Measurements from ENCODE around the gene ST3GAL4. TPM values are rescaled to one million over a fixed set of nuclear protein-coding genes. Genes with fewer than 3 reads are reported as not detected.

The ST3GAL4 gene
- total RNA-seq, 1 experiment from 2014 or later = 13.1 TPM

DNA sequence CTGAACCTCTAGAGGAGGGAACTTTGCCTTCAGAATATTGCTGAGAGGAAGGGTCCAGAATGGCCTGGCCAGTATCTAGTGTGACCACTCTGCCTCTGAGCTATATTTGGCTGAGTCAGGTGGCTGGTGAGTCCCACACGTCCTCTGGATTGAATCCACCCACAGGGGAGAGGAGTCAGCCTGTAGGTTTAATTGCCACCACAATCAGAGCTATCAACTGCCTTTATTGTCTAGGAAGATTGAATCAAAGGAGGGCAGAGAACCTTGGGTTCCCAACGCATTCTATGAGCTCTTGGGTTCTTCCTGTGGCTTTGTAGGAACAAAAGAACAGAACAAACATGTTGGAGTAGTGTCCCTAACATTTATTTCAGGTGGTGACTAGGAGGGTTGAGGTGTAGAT, 67.7 kb downstream of the ST3GAL4 start:
- intact Hi-C loops (cut with micrococcal nuclease) = no loop called here
- no peak overlapping the region for H2AFZ ChIP-seq (ENCODE audit: low read depth, low read length, poor library complexity, severe bottlenecking)
- no peaks in the 10 kb centered on the region for H3K36me3 ChIP-seq (ENCODE audit: control insufficient read depth in 1 of 2, insufficient read depth in 2 of 2, low read length in 2 of 2)
- no peaks in the 10 kb centered on the region for H3K9me2 ChIP-seq (ENCODE audit: insufficient read depth)
- H3K4me1 ChIP-seq (ENCODE audit: control insufficient read depth in 1 of 2, insufficient read depth in 2 of 2, low read length in 2 of 2) = no peaks in the 10 kb centered on the region
- H3K4me3 ChIP-seq (replicated peaks in 1 of 2; ENCODE audit: low read depth in 1 of 2, low read length in 2 of 2) = no peak overlapping the region
- no peaks in the 10 kb centered on the region for H3K9me3 ChIP-seq (ENCODE audit: control insufficient read depth in 1 of 2, insufficient read depth in 1 of 2, low read depth in 1 of 2, low read length in 2 of 2)
- H3K27me3 ChIP-seq (ENCODE audit: insufficient read depth, low read length) = no peaks in the 10 kb centered on the region
- BruUV-seq (replicated peaks) = no TSS peak
- TF ChIP-seq POLR2A (IDR thresholded peaks at IDR 0.05; ENCODE audit: borderline replicate concordance, extremely low read depth, insufficient read depth, insufficient read length) (no peak), SRF (IDR thresholded peaks at IDR 0.05; ENCODE audit: low read depth) (no peak), SIN3A (IDR thresholded peaks at IDR 0.05; ENCODE audit: low read depth) (no peak), ZFX (IDR thresholded peaks at IDR 0.05) (no peak), CEBPB (IDR thresholded peaks at IDR 0.05; ENCODE audit: low read depth) (no peak), EGR1 (IDR thresholded peaks at IDR 0.05; ENCODE audit: low read depth) (no peak)
- TF ChIP-seq, protein P1, sequence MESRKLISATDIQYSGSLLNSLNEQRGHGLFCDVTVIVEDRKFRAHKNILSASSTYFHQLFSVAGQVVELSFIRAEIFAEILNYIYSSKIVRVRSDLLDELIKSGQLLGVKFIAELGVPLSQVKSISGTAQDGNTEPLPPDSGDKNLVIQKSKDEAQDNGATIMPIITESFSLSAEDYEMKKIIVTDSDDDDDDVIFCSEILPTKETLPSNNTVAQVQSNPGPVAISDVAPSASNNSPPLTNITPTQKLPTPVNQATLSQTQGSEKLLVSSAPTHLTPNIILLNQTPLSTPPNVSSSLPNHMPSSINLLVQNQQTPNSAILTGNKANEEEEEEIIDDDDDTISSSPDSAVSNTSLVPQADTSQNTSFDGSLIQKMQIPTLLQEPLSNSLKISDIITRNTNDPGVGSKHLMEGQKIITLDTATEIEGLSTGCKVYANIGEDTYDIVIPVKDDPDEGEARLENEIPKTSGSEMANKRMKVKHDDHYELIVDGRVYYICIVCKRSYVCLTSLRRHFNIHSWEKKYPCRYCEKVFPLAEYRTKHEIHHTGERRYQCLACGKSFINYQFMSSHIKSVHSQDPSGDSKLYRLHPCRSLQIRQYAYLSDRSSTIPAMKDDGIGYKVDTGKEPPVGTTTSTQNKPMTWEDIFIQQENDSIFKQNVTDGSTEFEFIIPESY (IDR thresholded peaks at IDR 0.05; ENCODE audit: extremely low read depth, insufficient replicate concordance, low read length) = no peak
- TF ChIP-seq, protein P2, sequence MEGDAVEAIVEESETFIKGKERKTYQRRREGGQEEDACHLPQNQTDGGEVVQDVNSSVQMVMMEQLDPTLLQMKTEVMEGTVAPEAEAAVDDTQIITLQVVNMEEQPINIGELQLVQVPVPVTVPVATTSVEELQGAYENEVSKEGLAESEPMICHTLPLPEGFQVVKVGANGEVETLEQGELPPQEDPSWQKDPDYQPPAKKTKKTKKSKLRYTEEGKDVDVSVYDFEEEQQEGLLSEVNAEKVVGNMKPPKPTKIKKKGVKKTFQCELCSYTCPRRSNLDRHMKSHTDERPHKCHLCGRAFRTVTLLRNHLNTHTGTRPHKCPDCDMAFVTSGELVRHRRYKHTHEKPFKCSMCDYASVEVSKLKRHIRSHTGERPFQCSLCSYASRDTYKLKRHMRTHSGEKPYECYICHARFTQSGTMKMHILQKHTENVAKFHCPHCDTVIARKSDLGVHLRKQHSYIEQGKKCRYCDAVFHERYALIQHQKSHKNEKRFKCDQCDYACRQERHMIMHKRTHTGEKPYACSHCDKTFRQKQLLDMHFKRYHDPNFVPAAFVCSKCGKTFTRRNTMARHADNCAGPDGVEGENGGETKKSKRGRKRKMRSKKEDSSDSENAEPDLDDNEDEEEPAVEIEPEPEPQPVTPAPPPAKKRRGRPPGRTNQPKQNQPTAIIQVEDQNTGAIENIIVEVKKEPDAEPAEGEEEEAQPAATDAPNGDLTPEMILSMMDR (IDR thresholded peaks at IDR 0.05 in 2 of 3, conservative IDR thresholded peaks at IDR 0.05 in 1 of 3; ENCODE audit: borderline replicate concordance in 1 of 3, insufficient read depth in 1 of 3, low read depth in 2 of 3, low read length in 2 of 3) = no peak
- ATAC-seq (no peak), DNase-seq (ENCODE audit: low read depth, low spot score) (no peak)
- POLR2A ChIA-PET = no interaction called here
- H3K79me2 ChIP-seq (ENCODE audit: insufficient read depth, low read length) = no peaks in the 10 kb centered on the region
- no peaks in the 10 kb centered on the region for H4K20me1 ChIP-seq (ENCODE audit: insufficient read depth)
- H3K27ac ChIP-seq (ENCODE audit: low read depth, low read length) = no peak overlapping the region
- no peak overlapping the region for H3K4me2 ChIP-seq (ENCODE audit: low read length)
- RAD21 ChIA-PET (ENCODE audit: low non-redundant PET in 1 of 2, low total read pairs in 2 of 2, uncharacterized antibody in 2 of 2, unreplicated experiment in 2 of 2) = no interaction called here
- CTCF ChIA-PET = no interaction called here
- no peak overlapping the region for H3K9ac ChIP-seq (ENCODE audit: low read length)

All from HCT116 (cell line).